Effector memory CD8-positive, alpha-beta T cell (primary cell): Measurements from ENCODE around the gene GP9.
"Not testable (repeated sequence)": the region's sequence is repeated elsewhere in the genome, so short reads cannot be mapped to it uniquely, and the experiment has no call there.

Source experiments
- ATAC-seq: fragments of 150-1000 bp; cut with Tn5 transposase; replicated peaks from 2 replicates; pipeline ENCODE4 v1.10.0; 2021; ENCODE audit warnings: mild to moderate bottlenecking, moderate library complexity
- DNase-seq, 3 experiments: peaks; one replicate each; pipeline ENCODE4 v3.0.0; 2021
- H3K27ac Mint-ChIP-seq, 2 donors: one replicate each; pipeline ENCODE4 v1.8.0; 2022; ENCODE audit warnings: mild to moderate bottlenecking in 2 of 2, mixed read lengths in 2 of 2, moderate library complexity in 2 of 2
- H3K27me3 Mint-ChIP-seq, 2 donors: one replicate each; pipeline ENCODE4 v1.8.0; 2022; ENCODE audit warnings: mixed read lengths in 2 of 2
- H3K36me3 Mint-ChIP-seq: one replicate; pipeline ENCODE4 v1.8.0; 2022; ENCODE audit warnings: mild to moderate bottlenecking, moderate library complexity, mixed read lengths; ENCODE audit not compliant: insufficient read depth
- H3K4me1 Mint-ChIP-seq, 2 donors: one replicate each; pipeline ENCODE4 v1.8.0; 2022; ENCODE audit warnings: low read depth in 2 of 2, mixed read lengths in 2 of 2
- H3K4me3 Mint-ChIP-seq, 2 donors: one replicate each; pipeline ENCODE4 v1.8.0; 2022; ENCODE audit warnings: mild to moderate bottlenecking in 2 of 2, mixed read lengths in 2 of 2, moderate library complexity in 2 of 2
- H3K9me3 Mint-ChIP-seq, 2 donors: one replicate each; pipeline ENCODE4 v1.8.0; 2022; ENCODE audit warnings: mixed read lengths in 2 of 2

GP9 gene

GRCh38 chr3:129061888-129062834, 1.6 kb downstream of the GP9 start:
- no peaks in the 10 kb centered on the region for H3K9me3 Mint-ChIP-seq
- no peak overlapping the region for H3K4me3 Mint-ChIP-seq
- H3K27ac Mint-ChIP-seq = peak overlapping the region in 1 of 2 donors; percentile 4
- DNase-seq = no peak
- H3K4me1 Mint-ChIP-seq = peaks cover 0 to 3% of the 10 kb centered on the region in 2 donors
- no peak for ATAC-seq
- H3K27me3 Mint-ChIP-seq = peaks cover 0 to 11% of the 10 kb centered on the region in 2 donors
- peaks cover 3% of the 10 kb centered on the region for H3K36me3 Mint-ChIP-seq

GRCh38 chr3:129063091-129063640, 2.6 kb downstream of the GP9 start:
- no peak for ATAC-seq
- H3K27ac Mint-ChIP-seq = peak overlapping the region in 1 of 2 donors; percentile 4
- H3K27me3 Mint-ChIP-seq = peaks cover 0 to 11% of the 10 kb centered on the region in 2 donors

DNA sequence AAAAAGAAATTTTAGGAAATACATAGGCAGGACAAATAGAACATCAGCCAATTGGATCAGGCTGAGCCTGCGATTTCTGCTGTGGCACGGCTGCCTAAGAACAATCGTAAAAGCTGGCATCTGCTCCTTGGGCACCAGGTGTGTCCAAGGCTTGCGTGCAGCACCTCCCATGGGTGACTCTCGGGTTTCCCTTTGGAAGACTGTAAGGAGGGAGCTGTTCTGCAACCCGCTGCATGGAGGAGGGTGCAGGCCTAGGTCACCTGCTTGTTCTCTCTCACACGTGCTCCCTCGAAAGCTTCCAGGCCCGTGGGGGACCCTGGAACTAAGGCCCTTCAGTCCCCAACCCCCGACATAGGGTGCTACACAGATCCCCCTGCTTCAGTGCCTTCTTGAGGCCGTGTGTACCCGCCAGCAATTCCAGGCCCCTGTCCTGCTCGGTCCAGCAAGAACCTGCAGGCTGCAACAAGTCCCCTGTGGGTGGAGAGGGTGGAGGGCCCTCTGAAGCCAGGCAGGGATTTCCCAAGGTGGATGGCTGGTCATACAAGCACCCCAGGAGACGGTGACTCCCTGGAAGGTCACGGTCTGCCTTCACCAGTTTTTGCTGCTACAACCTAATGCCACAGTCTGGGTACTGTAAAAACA, 3.4 kb downstream of the GP9 start:
- Mint-ChIP-seq H3K36me3 (peaks cover 3% of the 10 kb centered on the region), H3K9me3 (no peaks in the 10 kb centered on the region), H3K4me3 (no peak overlapping the region), H3K27ac (no peak overlapping the region), H3K4me1 (peaks cover 0 to 6% of the 10 kb centered on the region in 2 donors), H3K27me3 (peaks cover under 1 to 11% of the 10 kb centered on the region in 2 donors)
- no peak for DNase-seq
- no peak for ATAC-seq

More at GRCh38 chr3:129063091-129063640, 2.6 kb downstream of the GP9 start:
- Mint-ChIP-seq H3K36me3 (peaks cover 3% of the 10 kb centered on the region), H3K9me3 (no peaks in the 10 kb centered on the region), H3K4me3 (no peak overlapping the region), H3K4me1 (peaks cover 0 to 5% of the 10 kb centered on the region in 2 donors)
- DNase-seq = no peak

DNA sequence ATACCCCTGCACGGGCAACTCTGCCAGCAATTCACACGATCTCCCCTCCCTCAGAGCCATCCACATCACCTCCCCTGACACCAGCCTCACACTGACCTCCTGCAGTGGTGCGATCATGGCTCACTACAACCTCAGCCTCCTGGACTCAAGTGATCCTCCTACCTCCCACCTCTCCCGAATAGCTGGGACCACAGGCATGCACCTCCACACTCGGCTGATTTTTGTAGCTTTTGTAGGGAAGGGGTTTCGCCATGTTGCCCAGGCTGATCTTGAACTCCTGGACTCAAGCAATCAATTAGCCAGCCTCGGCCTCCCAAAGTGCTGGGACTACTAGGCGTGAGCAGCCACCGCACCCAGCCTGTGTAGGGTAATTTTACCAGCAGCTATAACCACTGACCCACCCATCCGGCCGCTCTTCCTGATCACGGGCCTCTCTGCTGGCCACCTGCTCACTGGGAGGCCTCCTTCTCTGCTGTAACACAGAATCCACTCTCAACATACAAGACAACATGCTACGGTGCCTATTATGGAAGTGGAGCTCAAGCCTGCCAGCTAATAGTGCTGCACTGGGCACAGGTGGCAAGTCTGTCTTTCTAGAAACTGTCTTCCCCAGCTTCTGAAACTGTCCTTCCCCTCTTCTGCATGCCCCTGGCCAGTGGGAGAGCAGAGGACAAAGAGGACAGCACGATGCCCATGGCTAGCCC, 4.6 kb downstream of the GP9 start:
- Mint-ChIP-seq H3K36me3 (peaks cover 7% of the 10 kb centered on the region), H3K4me1 (peaks cover 0 to 10% of the 10 kb centered on the region in 2 donors), H3K27ac (peak overlapping the region in 1 of 2 donors; percentile 46), H3K27me3 (peaks cover 13 to 16% of the 10 kb centered on the region in 2 donors), H3K9me3 (no peaks in the 10 kb centered on the region), H3K4me3 (no peak overlapping the region)
- DNase-seq (no peak), ATAC-seq (no peak)

GRCh38 chr3:129065720-129066073, 5.1 kb downstream of the GP9 start:
- ATAC-seq (no peak), DNase-seq (no peak)
- no peak overlapping the region for H3K27ac Mint-ChIP-seq
- no peak overlapping the region for H3K4me3 Mint-ChIP-seq
- no peaks in the 10 kb centered on the region for H3K9me3 Mint-ChIP-seq
- H3K27me3 Mint-ChIP-seq = peaks cover 16 to 18% of the 10 kb centered on the region in 2 donors
- peaks cover 0 to 12% of the 10 kb centered on the region in 2 donors for H3K4me1 Mint-ChIP-seq
- peaks cover 7% of the 10 kb centered on the region for H3K36me3 Mint-ChIP-seq

DNA sequence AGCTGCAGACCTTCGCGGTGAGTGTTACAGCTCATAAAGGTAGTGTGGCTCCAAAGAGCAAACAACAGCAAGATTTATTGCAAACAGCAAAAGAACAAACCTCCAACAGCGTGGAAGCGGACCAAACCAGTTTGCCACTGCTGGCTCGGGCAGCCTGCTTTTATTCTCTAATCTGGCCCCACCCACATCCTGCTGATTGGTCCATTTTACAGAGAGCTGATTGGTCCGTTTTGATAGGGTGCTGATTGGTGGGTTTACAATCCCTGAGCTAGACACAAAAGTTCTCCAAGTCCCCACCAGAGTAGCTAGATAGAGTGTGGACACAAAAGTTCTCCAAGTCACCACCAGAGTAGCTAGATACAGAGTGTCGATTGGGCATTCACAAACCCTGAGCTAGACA, 7.1 kb downstream of the GP9 start:
- H3K36me3 Mint-ChIP-seq, H3K9me3 Mint-ChIP-seq, ATAC-seq, H3K27ac Mint-ChIP-seq: not testable (repeated sequence)
- Mint-ChIP-seq H3K27me3 (peaks cover 16 to 23% of the 10 kb centered on the region in 2 donors), H3K4me1 (peaks cover 0 to 12% of the 10 kb centered on the region in 2 donors), H3K4me3 (peak overlapping the region; percentile 59 to 65)
- peak in 1 of 3 experiments; percentile 16 for DNase-seq

DNA sequence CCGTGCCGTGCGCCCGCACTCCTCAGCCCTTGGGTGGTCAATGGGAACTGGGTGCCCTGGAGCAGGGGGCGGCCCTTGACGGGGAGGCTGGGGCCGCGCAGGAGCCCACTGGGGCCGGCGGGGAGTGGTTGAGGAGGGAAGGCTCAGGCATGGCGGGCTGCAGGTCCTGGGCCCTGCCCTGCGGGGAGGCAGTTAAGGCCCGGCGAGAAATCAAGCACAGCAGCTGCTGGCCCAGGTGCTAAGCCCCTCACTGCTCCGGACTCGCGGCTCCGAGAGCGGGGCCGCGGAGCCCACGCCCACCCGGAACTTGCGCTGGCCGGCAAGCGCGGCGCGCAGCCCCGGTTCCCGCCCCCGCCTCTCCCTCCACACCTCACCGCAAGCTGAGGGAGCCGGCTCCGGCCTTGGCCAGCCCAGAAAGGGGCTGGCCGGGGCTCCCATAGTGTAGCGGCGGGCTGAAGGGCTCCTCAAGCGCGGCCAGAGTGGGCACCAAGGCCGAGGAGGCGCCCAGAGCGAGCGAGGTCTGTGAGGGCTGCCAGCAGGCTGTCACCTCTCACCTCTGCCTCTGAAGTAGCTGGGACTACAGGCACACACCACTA, 7.8 kb downstream of the GP9 start:
- Mint-ChIP-seq H3K9me3 (no peaks in the 10 kb centered on the region), H3K36me3 (peaks cover 7% of the 10 kb centered on the region), H3K4me1 (peaks cover 0 to 12% of the 10 kb centered on the region in 2 donors), H3K4me3 (peak overlapping the region; percentile 59 to 65), H3K27me3 (peaks cover 15 to 30% of the 10 kb centered on the region in 2 donors), H3K27ac (no peak overlapping the region)
- ATAC-seq (peak; percentile 45), DNase-seq (no peak)

DNA sequence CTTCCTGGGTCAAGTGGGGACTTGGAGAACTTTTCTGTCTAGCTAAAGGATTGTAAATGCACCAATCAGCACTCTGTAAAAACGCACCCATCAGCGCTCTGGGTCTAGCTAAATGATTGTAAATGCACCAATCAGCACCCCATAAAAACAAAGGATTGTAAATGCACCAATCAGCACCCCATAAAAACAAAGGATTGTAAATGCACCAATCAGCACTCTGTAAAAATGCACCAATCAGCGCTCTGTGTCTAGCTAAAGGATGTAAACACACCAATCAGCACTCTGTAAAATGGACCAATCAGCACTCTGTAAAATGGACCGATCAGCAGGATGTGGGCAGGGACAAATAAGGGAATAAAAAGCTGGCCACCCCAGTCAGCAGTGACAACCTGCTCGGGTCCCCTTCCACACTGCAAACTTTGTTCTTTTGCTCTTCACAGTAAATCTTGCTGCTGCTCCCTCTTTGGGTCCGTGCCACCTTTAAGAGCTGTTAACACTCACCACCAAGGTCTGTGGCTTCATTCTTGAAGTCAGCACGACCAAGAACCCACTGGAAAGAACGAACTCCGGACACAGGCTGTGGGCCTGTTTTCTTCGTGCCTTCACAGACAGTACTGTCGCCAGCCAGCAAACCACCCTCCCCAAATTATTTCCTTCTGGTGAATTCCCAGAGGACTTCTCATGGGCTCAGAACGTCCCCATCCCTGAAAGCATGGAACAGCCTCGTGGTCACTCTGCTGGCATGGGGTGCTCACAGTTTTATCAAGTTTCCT, 8.9 kb downstream of the GP9 start:
- ATAC-seq, H3K27ac Mint-ChIP-seq, DNase-seq, H3K36me3 Mint-ChIP-seq, H3K9me3 Mint-ChIP-seq: not testable (repeated sequence)
- H3K4me1 Mint-ChIP-seq = peaks cover 0 to 12% of the 10 kb centered on the region in 2 donors
- H3K4me3 Mint-ChIP-seq = peak overlapping the region; percentile 59 to 65
- peaks cover 15 to 30% of the 10 kb centered on the region in 2 donors for H3K27me3 Mint-ChIP-seq

- DNase-seq (no peak), ATAC-seq (no peak)
- peaks cover 7% of the 10 kb centered on the region for H3K36me3 Mint-ChIP-seq
- no peaks in the 10 kb centered on the region for H3K9me3 Mint-ChIP-seq
- peaks cover 15 to 30% of the 10 kb centered on the region in 2 donors for H3K27me3 Mint-ChIP-seq
- no peak overlapping the region for H3K27ac Mint-ChIP-seq
- peaks cover 0 to 12% of the 10 kb centered on the region in 2 donors for H3K4me1 Mint-ChIP-seq
- H3K4me3 Mint-ChIP-seq = no peak overlapping the region
These were observed 9.7 kb downstream of the GP9 start for GRCh38 chr3:129070086-129070885.

DNA sequence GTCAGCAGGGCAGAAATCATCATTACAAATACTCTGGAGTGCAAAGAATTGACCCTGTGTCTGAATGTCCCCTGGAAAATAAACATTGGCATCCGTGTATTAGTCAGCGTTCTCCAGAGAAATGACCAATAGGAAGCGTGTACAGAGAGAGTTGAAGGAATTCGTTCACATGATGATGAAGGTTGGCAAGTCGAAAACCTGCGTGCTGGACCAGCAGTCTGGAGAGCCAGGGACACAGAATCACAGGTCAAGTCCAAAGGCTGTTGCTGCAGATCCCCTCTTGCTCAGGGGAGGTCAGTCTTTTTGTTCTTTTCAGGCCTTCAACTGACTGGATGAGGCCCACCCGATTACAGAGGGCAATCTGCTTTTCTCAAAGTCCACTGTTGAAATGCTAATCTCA, 16.6 kb downstream of the GP9 start:
- Mint-ChIP-seq H3K36me3 (no peaks in the 10 kb centered on the region), H3K9me3 (no peaks in the 10 kb centered on the region), H3K27ac (no peak overlapping the region), H3K4me1 (peaks cover 0 to 2% of the 10 kb centered on the region in 2 donors), H3K4me3 (no peak overlapping the region), H3K27me3 (peaks cover 5 to 10% of the 10 kb centered on the region in 2 donors)
- no peak for DNase-seq
- no peak for ATAC-seq

DNA sequence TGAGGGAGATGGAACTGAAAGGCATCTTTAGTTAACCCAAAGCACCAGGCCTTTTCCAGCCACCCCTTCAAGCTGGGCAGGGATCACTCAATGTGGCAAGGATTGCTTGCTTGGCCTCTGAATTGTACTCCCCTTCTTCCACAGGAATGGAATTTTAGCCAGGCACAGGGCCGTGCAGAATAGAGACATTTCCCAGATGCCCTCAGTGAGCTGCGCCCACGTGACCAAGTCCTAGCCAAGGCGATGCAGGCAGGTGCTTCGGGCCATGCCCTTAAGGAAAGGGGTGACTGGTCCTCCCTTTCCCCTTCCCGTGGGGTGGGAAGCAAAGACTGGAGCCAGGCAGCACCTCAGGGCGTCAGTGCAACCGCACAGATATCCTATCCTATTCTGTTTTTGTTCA, 17.9 kb downstream of the GP9 start:
- H3K9me3 Mint-ChIP-seq = no peaks in the 10 kb centered on the region
- ATAC-seq (no peak), DNase-seq (no peak)
- H3K4me1 Mint-ChIP-seq = peaks cover 0 to 2% of the 10 kb centered on the region in 2 donors
- peak overlapping the region in 1 of 2 donors; percentile 65 for H3K27ac Mint-ChIP-seq
- H3K36me3 Mint-ChIP-seq = no peaks in the 10 kb centered on the region
- no peak overlapping the region for H3K4me3 Mint-ChIP-seq
- H3K27me3 Mint-ChIP-seq = no peaks in the 10 kb centered on the region

GRCh38 chr3:129081503-129081902, 20.9 kb downstream of the GP9 start:
- peaks cover 9% of the 10 kb centered on the region for H3K36me3 Mint-ChIP-seq
- H3K27me3 Mint-ChIP-seq = no peaks in the 10 kb centered on the region
- DNase-seq (no peak), ATAC-seq (no peak)
- peaks cover 0 to 4% of the 10 kb centered on the region in 2 donors for H3K4me1 Mint-ChIP-seq
- no peak overlapping the region for H3K27ac Mint-ChIP-seq
- no peak overlapping the region for H3K4me3 Mint-ChIP-seq
- H3K9me3 Mint-ChIP-seq = no peaks in the 10 kb centered on the region
